Measurements from ENCODE around the gene HIC2. TPM values are rescaled to one million over a fixed set of nuclear protein-coding genes. Genes with fewer than 3 reads are reported as not detected.

HIC2 gene
- total and polyA plus RNA-seq, 2 of the 13 experiments (the other 11 are each of a cell fraction or from before 2014, with no cell fraction given): 5.0 to 13.7 TPM

DNA sequence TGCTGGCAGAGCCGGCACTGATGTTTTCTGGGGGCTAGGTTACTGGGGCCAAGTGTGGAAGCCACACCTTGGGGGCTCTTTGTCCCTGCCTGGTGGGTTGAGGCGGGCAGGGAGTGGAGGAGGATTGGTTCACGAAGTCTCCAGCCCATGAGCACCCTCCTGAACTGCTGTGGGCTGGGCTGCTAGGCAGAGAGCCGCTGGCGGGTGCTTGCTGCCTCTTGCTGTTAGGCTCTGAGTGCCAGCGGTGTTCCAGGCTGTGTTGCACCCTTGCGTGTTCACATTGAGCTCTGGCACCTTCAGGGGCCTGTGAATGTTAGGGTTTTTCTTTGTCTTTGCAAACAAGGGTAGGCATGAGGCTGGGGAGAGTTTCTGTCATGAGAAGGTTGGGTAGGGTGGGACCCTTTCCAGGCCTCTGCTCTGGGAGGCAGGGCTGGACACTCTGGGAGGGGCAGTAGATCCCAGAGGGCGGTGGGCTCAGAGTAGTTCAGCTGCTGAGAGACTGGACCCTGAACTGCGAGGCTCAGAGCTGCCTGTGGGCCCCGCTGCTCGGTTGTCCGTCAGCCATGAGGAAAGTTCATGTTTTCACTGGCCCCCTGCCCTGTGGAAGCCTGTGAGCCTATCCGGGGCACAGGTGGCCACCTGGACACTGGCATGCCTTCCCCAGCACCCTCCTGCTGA lies 26.0 kb downstream of the HIC2 start:
- H3K36me3 ChIP-seq (replicated peaks in 1 of 2; ENCODE audit: control insufficient read depth in 1 of 2, insufficient read depth in 2 of 2, low read length in 2 of 2): peaks cover 18 to 42% of the 10 kb centered on the region in 2 experiments
- ATAC-seq: peak; percentile 55
- in situ Hi-C loops (cut with HindIII; ENCODE audit: extremely low pct_ligation_motif_present, low pct_unique_long_range_greater_than_20kb) (no loop called here), intact Hi-C loops (cut with micrococcal nuclease; ENCODE audit: unreplicated experiment) (no loop called here)
- no TSS peak for BruUV-seq (replicated peaks)
- H3K4me2 ChIP-seq (ENCODE audit: low read depth, low read length): peak overlapping the region; percentile 24; the same call in 1 of the 2 replicates
- peaks cover 15% of the 10 kb centered on the region for H3K4me1 ChIP-seq (ENCODE audit: insufficient read depth, low read length)
- DNase-seq (ENCODE audit: low spot score): no peak
- no peaks in the 10 kb centered on the region for H3K9me3 ChIP-seq (ENCODE audit: low read length)
- H3K4me3 ChIP-seq (replicated peaks in 1 of 3; ENCODE audit: insufficient read depth in 1 of 3, low read depth in 2 of 3, low read length in 3 of 3): peak overlapping the region in 1 of 3 experiments; percentile 13; a peak in 1 of 6 replicates
- H3K27ac ChIP-seq (ENCODE audit: extremely low read length, insufficient read depth, low read length): peak overlapping the region; percentile 78
- WGBS (ENCODE audit: low lambda C conversion rate): 100% methylated on average over 1 of the region's 13 CpGs
- ChIA-PET CTCF (ENCODE audit: low intra/inter-chr PET ratio, low total read pairs) (no interaction called here), POLR2A (no interaction called here)
- peaks cover 7% of the 10 kb centered on the region for H3K79me2 ChIP-seq (ENCODE audit: insufficient read depth, low read length)
- H3K9ac ChIP-seq (ENCODE audit: insufficient read depth, low read depth, low read length): no peak overlapping the region
- no peak overlapping the region for H2AFZ ChIP-seq (ENCODE audit: low read length)
- FAIRE-seq: no peak
- no peaks in the 10 kb centered on the region for H3K27me3 ChIP-seq (ENCODE audit: control insufficient read depth in 1 of 2, insufficient read depth in 2 of 2, low read length in 2 of 2)
- peaks cover 10% of the 10 kb centered on the region; the same call in 1 of the 2 replicates for H4K20me1 ChIP-seq (ENCODE audit: insufficient read depth, low read length)
- no peak for TF ChIP-seq ZNF609 (CRISPR knock-in tag; IDR thresholded peaks at IDR 0.05; ENCODE audit: borderline replicate concordance)
- TF ChIP-seq ZNF446 (CRISPR knock-in tag; IDR thresholded peaks at IDR 0.05): no peak
- peak; percentile 40; the same call in 1 of the 2 replicates for TF ChIP-seq HIC2 (CRISPR knock-in tag; IDR thresholded peaks at IDR 0.05; ENCODE audit: low read depth)
- no peak for TF ChIP-seq SRSF1 (optimal IDR thresholded peaks at IDR 0.05; ENCODE audit: low read depth, low read length)
- TF ChIP-seq ZNF614 (CRISPR knock-in tag; IDR thresholded peaks at IDR 0.05; ENCODE audit: borderline replicate concordance): no peak
- TF ChIP-seq KAT7 (CRISPR knock-in tag; IDR thresholded peaks at IDR 0.05; ENCODE audit: borderline replicate concordance): no peak
- TF ChIP-seq KLF16 (CRISPR knock-in tag; IDR thresholded peaks at IDR 0.05): no peak
- TF ChIP-seq MAX (IDR thresholded peaks at IDR 0.05): 0 out of 2 replicates have a peak, but pooled peaks have one; percentile 17
- no peak for TF ChIP-seq NFYC (CRISPR knock-in tag; IDR thresholded peaks at IDR 0.05)
- TF ChIP-seq SOX6 (IDR thresholded peaks at IDR 0.05): no peak
- TF ChIP-seq SOX6 (CRISPR knock-in tag; IDR thresholded peaks at IDR 0.05): no peak
- no peak for TF ChIP-seq ZNF639 (CRISPR knock-in tag; conservative IDR thresholded peaks at IDR 0.05)
- no peak for TF ChIP-seq ZNF510 (CRISPR knock-in tag; IDR thresholded peaks at IDR 0.05; ENCODE audit: low read depth)
- peak; percentile 19; the same call in 1 of the 2 replicates for TF ChIP-seq HNF4G (IDR thresholded peaks at IDR 0.05; ENCODE audit: borderline replicate concordance, low read depth, low read length)
- no peak for TF ChIP-seq HNF4G (CRISPR knock-in tag; IDR thresholded peaks at IDR 0.05; ENCODE audit: borderline replicate concordance, low read depth)
- TF ChIP-seq ZNF775 (CRISPR knock-in tag; IDR thresholded peaks at IDR 0.05; ENCODE audit: borderline replicate concordance): no peak
- TF ChIP-seq ELF1 (CRISPR knock-in tag; IDR thresholded peaks at IDR 0.05): no peak

Data from HepG2 (cell line).